Subcutaneous abdominal adipose tissue (tissue), 5 donors: Measurements from ENCODE around the gene ABCA7.

Experiments used
- H3K27ac ChIP-seq: one replicate; pipeline ENCODE4 v1.7.0; 2013; ENCODE audit warnings: low read depth, mild to moderate bottlenecking, inconsistent platforms, low read length, moderate library complexity
- H3K27me3 ChIP-seq, 5 donors: one replicate each; pipeline ENCODE4 v1.7.0; 2013; ENCODE audit warnings: low read length in 5 of 5, inconsistent platforms in 1 of 5; ENCODE audit not compliant: control insufficient read depth in 5 of 5, insufficient read depth in 4 of 5
- H3K36me3 ChIP-seq, 5 donors: one replicate each; pipeline ENCODE4 v1.7.0; 2013; ENCODE audit warnings: low read length in 5 of 5; ENCODE audit not compliant: control insufficient read depth in 5 of 5, insufficient read depth in 5 of 5
- H3K4me1 ChIP-seq, 5 donors: one replicate each; pipeline ENCODE4 v1.7.0; 2013; ENCODE audit warnings: low read length in 5 of 5, mild to moderate bottlenecking in 3 of 5, moderate library complexity in 1 of 5; ENCODE audit not compliant: control insufficient read depth in 5 of 5, insufficient read depth in 5 of 5
- H3K4me3 ChIP-seq, 5 donors: one replicate each; pipeline ENCODE4 v1.7.0; 2013; ENCODE audit warnings: low read length in 5 of 5, low read depth in 1 of 5
- H3K9ac ChIP-seq, 5 donors: one replicate each; pipeline ENCODE4 v1.7.0; 2013; ENCODE audit warnings: low read length in 5 of 5, mild to moderate bottlenecking in 4 of 5, moderate library complexity in 3 of 5
- H3K9me3 ChIP-seq, 5 donors: one replicate each; pipeline ENCODE4 v1.7.0; 2013; ENCODE audit warnings: low read length in 5 of 5; ENCODE audit not compliant: control insufficient read depth in 5 of 5
- donor health status: healthy.
- donor health status: healthy.
- donor health status: healthy.
- donor health status: healthy.
- donor health status: healthy.

ABCA7 gene

GRCh38 chr19:1003283-1003682, 36.6 kb upstream of the ABCA7 start:
- no peaks in the 10 kb centered on the region for H3K9me3 ChIP-seq
- H3K27me3 ChIP-seq = peaks cover 20 to 31% (median 22%) of the 10 kb centered on the region in 5 donors
- H3K4me1 ChIP-seq = peaks cover 0 to 16% (median 7%) of the 10 kb centered on the region in 5 donors
- peaks cover 0 to under 1% (median 0%) of the 10 kb centered on the region in 5 donors for H3K36me3 ChIP-seq
- H3K27ac ChIP-seq = no peak overlapping the region
- H3K4me3 ChIP-seq = no peak overlapping the region
- H3K9ac ChIP-seq = no peak overlapping the region

DNA sequence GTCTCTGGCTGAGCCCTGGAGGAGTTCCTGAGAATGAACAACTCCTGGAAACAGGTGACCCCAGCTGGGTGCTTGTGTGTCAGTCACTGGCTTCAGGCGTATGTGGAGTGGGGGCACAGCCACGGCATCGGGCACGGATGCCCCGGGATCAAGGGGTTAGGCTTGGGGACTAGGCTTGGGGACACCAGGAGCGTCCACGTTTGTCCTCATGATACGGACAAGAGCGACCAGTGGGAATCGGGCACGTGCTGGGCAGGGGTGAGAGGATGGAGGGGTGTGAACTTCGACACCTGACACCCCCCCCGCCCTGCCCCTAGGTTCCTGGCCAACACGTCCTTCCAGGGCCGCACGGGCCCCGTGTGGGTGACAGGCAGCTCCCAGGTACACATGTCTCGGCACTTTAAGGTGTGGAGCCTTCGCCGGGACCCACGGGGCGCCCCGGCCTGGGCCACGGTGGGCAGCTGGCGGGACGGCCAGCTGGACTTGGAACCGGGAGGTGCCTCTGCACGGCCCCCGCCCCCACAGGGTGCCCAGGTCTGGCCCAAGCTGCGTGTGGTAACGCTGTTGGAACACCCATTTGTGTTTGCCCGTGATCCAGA, 35.6 kb upstream of the ABCA7 start:
- Histone ChIP-seq H3K27me3 (peaks cover 12 to 23% (median 14%) of the 10 kb centered on the region in 5 donors), H3K9ac (no peak overlapping the region)

DNA sequence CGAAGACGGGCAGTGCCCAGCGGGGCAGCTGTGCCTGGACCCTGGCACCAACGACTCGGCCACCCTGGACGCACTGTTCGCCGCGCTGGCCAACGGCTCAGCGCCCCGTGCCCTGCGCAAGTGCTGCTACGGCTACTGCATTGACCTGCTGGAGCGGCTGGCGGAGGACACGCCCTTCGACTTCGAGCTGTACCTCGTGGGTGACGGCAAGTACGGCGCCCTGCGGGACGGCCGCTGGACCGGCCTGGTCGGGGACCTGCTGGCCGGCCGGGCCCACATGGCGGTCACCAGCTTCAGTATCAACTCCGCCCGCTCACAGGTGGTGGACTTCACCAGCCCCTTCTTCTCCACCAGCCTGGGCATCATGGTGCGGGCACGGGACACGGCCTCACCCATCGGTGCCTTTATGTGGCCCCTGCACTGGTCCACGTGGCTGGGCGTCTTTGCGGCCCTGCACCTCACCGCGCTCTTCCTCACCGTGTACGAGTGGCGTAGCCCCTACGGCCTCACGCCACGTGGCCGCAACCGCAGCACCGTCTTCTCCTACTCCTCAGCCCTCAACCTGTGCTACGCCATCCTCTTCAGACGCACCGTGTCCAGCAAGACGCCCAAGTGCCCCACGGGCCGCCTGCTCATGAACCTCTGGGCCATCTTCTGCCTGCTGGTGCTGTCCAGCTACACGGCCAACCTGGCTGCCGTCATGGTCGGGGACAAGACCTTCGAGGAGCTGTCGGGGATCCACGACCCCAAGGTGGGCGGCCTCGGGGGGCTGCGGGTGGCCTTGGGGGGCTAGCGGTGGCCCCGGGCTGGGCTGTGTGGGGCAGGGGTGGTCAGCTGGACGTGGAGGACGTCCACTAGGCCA, 34.9 kb upstream of the ABCA7 start:
- peaks cover 9 to 21% (median 11%) of the 10 kb centered on the region in 5 donors for H3K27me3 ChIP-seq
- H3K27ac ChIP-seq = no peak overlapping the region
- H3K36me3 ChIP-seq = peaks cover 0 to 15% (median 6%) of the 10 kb centered on the region in 5 donors
- peaks cover 0 to 15% (median 12%) of the 10 kb centered on the region in 5 donors for H3K4me1 ChIP-seq
- no peaks in the 10 kb centered on the region for H3K9me3 ChIP-seq
- H3K4me3 ChIP-seq = no peak overlapping the region
- no peak overlapping the region for H3K9ac ChIP-seq

More for the DNA sequence above, 35.6 kb upstream of the ABCA7 start:
- Histone ChIP-seq H3K9me3 (no peaks in the 10 kb centered on the region), H3K36me3 (peaks cover 0 to 8% (median 0%) of the 10 kb centered on the region in 5 donors), H3K4me3 (no peak overlapping the region), H3K27ac (no peak overlapping the region), H3K4me1 (peaks cover 0 to 16% (median 7%) of the 10 kb centered on the region in 5 donors)

- no peak overlapping the region for H3K4me3 ChIP-seq
- no peak overlapping the region for H3K27ac ChIP-seq
- H3K36me3 ChIP-seq = peaks cover 0 to 33% (median 22%) of the 10 kb centered on the region in 5 donors
- H3K27me3 ChIP-seq = peaks cover 3 to 10% (median 5%) of the 10 kb centered on the region in 5 donors
- peaks cover 0 to 9% (median 0%) of the 10 kb centered on the region in 5 donors for H3K4me1 ChIP-seq
- H3K9ac ChIP-seq = no peak overlapping the region
- no peaks in the 10 kb centered on the region for H3K9me3 ChIP-seq
Observed at GRCh38 chr19:1006711-1007398, 33.1 kb upstream of the ABCA7 start.

GRCh38 chr19:1007399-1008251, 32.3 kb upstream of the ABCA7 start:
- peaks cover 3 to 7% (median 4%) of the 10 kb centered on the region in 5 donors for H3K27me3 ChIP-seq
- no peak overlapping the region for H3K9ac ChIP-seq
- H3K4me1 ChIP-seq = peaks cover 0 to 9% (median 0%) of the 10 kb centered on the region in 5 donors
- no peaks in the 10 kb centered on the region for H3K9me3 ChIP-seq
- no peak overlapping the region for H3K4me3 ChIP-seq
- H3K36me3 ChIP-seq = peaks cover 0 to 40% (median 30%) of the 10 kb centered on the region in 5 donors
- H3K27ac ChIP-seq = no peak overlapping the region

DNA sequence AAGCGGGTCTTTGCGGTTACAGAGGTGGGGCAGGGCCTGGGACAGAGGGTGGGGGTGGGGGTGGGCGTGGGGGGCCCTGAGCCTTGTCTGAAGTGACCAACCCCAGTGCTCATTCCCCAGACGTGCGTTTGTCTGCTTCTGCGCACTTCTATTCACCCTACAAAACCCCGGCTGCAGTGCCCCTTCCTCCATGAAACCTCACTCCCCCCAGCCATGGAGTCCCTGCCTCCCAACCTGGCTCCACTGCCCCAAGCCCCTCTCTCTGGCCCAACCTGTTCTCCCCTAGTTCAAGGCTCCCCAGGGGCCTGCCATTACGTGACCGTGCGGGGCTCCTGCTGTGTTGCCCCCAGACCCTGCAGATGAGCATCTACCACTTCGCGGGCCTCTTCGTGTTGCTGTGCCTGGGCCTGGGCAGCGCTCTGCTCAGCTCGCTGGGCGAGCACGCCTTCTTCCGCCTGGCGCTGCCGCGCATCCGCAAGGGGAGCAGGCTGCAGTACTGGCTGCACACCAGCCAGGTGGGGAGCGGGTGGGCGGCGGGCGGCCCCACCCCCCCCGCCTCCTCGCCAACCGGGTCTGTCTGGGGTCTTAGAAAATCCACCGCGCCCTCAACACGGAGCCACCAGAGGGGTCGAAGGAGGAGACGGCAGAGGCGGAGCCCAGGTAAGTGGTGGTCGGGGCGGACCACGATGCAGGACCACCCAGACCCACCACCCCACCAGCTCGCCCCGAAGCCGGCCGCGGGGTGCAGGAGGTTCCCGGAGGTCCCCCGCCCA, 31.5 kb upstream of the ABCA7 start:
- Histone ChIP-seq H3K9me3 (no peaks in the 10 kb centered on the region), H3K27me3 (peaks cover 0 to 4% (median 0%) of the 10 kb centered on the region in 5 donors), H3K4me3 (no peak overlapping the region), H3K27ac (no peak overlapping the region), H3K9ac (no peak overlapping the region), H3K4me1 (peaks cover 0 to 9% (median 0%) of the 10 kb centered on the region in 5 donors), H3K36me3 (peaks cover 0 to 48% (median 37%) of the 10 kb centered on the region in 5 donors)

GRCh38 chr19:1009041-1009980, 30.6 kb upstream of the ABCA7 start:
- no peak overlapping the region for H3K4me3 ChIP-seq
- H3K9me3 ChIP-seq = no peaks in the 10 kb centered on the region
- H3K9ac ChIP-seq = no peak overlapping the region
- peaks cover 0 to 56% (median 43%) of the 10 kb centered on the region in 5 donors for H3K36me3 ChIP-seq
- no peaks in the 10 kb centered on the region for H3K27me3 ChIP-seq
- H3K4me1 ChIP-seq = peaks cover 0 to 9% (median 0%) of the 10 kb centered on the region in 5 donors
- no peak overlapping the region for H3K27ac ChIP-seq

DNA sequence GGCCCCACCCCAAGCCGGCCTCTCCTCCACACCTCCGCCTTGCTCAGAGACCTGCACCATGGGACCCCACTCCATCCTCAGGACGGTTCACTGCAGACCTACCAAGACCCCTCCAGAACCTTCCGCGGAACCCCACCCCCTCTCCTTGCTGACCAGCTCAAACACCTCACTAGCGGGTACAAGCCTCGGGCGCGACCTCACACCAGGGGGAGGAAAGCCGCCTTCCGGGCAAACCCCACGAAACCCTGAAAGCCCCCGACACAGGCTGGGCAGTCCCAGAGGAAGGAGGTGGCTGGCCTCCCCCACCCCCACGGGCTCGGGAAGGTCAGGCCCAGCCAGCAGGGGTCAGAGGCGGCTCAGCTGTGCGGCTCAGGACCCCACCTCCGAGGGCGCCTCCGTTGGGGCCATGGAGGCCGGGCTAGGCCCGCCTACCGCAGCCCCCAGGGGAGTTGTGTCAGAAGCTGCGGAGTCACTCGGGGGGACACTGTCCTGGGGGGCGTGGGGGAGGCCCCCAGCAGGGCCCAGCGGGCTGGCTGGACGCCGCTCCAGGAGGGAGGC, 29.8 kb upstream of the ABCA7 start:
- Histone ChIP-seq H3K27me3 (no peaks in the 10 kb centered on the region), H3K4me3 (no peak overlapping the region), H3K9me3 (no peaks in the 10 kb centered on the region), H3K4me1 (peaks cover 0 to 9% (median 2%) of the 10 kb centered on the region in 5 donors), H3K36me3 (peaks cover 0 to 61% (median 45%) of the 10 kb centered on the region in 5 donors), H3K27ac (no peak overlapping the region), H3K9ac (no peak overlapping the region)
